ENCODE measurements around the gene COL9A2. TPM values are rescaled to one million over a fixed set of nuclear protein-coding genes. Genes with fewer than 3 reads are reported as not detected.
A peak's percentile ranks its signal among the peaks of the same experiment; 100 is the strongest.

The COL9A2 gene
- total and polyA plus RNA-seq, 4 donors, result 0.19 to 0.75 (median 0.34) TPM

GRCh38 chr1:40338745-40339419 lies 21.8 kb upstream of the COL9A2 start:
- DNase-seq (ENCODE audit: low spot score), result peak; percentile 89
- peak overlapping the region; percentile 14 to 23 for H3K9ac ChIP-seq (ENCODE audit: low read depth in 1 of 2, low read length in 2 of 2)
- WGBS, result 19% methylated on average over 21 of the region's 21 CpGs
- H3K27me3 ChIP-seq (ENCODE audit: control insufficient read depth in 4 of 4, insufficient read depth in 4 of 4, low read length in 3 of 4), result no peaks in the 10 kb centered on the region
- peaks cover 0 to 15% (median 5%) of the 10 kb centered on the region in 4 donors for H3K4me1 ChIP-seq (ENCODE audit: control insufficient read depth in 4 of 4, insufficient read depth in 4 of 4, low read length in 3 of 4)
- TF ChIP-seq MAX (IDR thresholded peaks at IDR 0.05), result no peak
- TF ChIP-seq REST (IDR thresholded peaks at IDR 0.05), result no peak
- TF ChIP-seq ATF3 (IDR thresholded peaks at IDR 0.05), result no peak
- TF ChIP-seq EGR1 (IDR thresholded peaks at IDR 0.05; ENCODE audit: low read depth in 2 of 2), result no peak
- peak in 1 of 2 donors; percentile 33 for TF ChIP-seq JUND (IDR thresholded peaks at IDR 0.05)
- peak; percentile 98 for TF ChIP-seq CTCF (IDR thresholded peaks at IDR 0.05; ENCODE audit: low read depth, low read length, missing input control)
- TF ChIP-seq RXRA (IDR thresholded peaks at IDR 0.05), result peak; percentile 30 to 36
- TF ChIP-seq GABPA (IDR thresholded peaks at IDR 0.05 in 1 of 2, conservative IDR thresholded peaks at IDR 0.05 in 1 of 2), result peak in 1 of 2 donors; percentile 70
- TF ChIP-seq FOXA1 (IDR thresholded peaks at IDR 0.05), result no peak
- peak; percentile 62 for TF ChIP-seq SP1 (IDR thresholded peaks at IDR 0.05)
- TF ChIP-seq NR2F2 (IDR thresholded peaks at IDR 0.05), result no peak
- TF ChIP-seq RAD21 (IDR thresholded peaks at IDR 0.05), result peak; percentile 99 to 100
- TF ChIP-seq HNF4A (conservative IDR thresholded peaks at IDR 0.05), result peak; percentile 37 to 50
- no peak for TF ChIP-seq ZBTB33 (IDR thresholded peaks at IDR 0.05)
- no peak for TF ChIP-seq TAF1 (conservative IDR thresholded peaks at IDR 0.05)
- TF ChIP-seq FOXA2 (IDR thresholded peaks at IDR 0.05), result no peak
- TF ChIP-seq YY1 (IDR thresholded peaks at IDR 0.05), result no peak
- TF ChIP-seq HNF4G (IDR thresholded peaks at IDR 0.05), result no peak
- H3K4me3 ChIP-seq (ENCODE audit: low read depth in 1 of 3, low read length in 3 of 3), result peak overlapping the region; percentile 18 to 49 (median 22)
- H3K27ac ChIP-seq (ENCODE audit: low read depth in 1 of 2, low read length in 2 of 2), result peak overlapping the region; percentile 28 to 73
- H3K9me3 ChIP-seq (ENCODE audit: control insufficient read depth in 4 of 4, low read length in 3 of 4), result no peaks in the 10 kb centered on the region
- H3K36me3 ChIP-seq (ENCODE audit: control insufficient read depth in 4 of 4, insufficient read depth in 3 of 4, low read depth in 1 of 4, low read length in 3 of 4), result no peaks in the 10 kb centered on the region

All from liver (tissue), 9 donors.